Mononuclear cell (primary cell): ENCODE results near the gene SYCE3. TPM values are rescaled to one million over a fixed set of nuclear protein-coding genes. Genes with fewer than 3 reads are reported as not detected.

Source experiments
- H3K27me3 ChIP-seq: 2 replicates; pipeline ENCODE4 v1.6.0; 2011; ENCODE audit warnings: low read length, control low read depth; ENCODE audit not compliant: insufficient read depth
- H3K4me1 ChIP-seq: 2 replicates; pipeline ENCODE4 v1.5.1; 2011; ENCODE audit warnings: mild to moderate bottlenecking, low read length, control low read depth; ENCODE audit not compliant: insufficient read depth
- H3K4me3 ChIP-seq: 2 replicates; pipeline ENCODE4 v1.5.1; 2011; ENCODE audit warnings: mild to moderate bottlenecking, low read length, moderate library complexity
- H3K9me3 ChIP-seq: 2 replicates; pipeline ENCODE4 v1.5.1; 2011; ENCODE audit warnings: low read depth, mild to moderate bottlenecking, control low read depth, low read length
- total RNA-seq: library from RNA; depleted of rRNA; stranded (reverse); fragments of >200 nt; gene quantifications from one replicate; pipeline ENCODE4 v1.2.3, GENCODE V29; 2012

SYCE3 gene
- total RNA-seq, 1 donor, result not detected

DNA sequence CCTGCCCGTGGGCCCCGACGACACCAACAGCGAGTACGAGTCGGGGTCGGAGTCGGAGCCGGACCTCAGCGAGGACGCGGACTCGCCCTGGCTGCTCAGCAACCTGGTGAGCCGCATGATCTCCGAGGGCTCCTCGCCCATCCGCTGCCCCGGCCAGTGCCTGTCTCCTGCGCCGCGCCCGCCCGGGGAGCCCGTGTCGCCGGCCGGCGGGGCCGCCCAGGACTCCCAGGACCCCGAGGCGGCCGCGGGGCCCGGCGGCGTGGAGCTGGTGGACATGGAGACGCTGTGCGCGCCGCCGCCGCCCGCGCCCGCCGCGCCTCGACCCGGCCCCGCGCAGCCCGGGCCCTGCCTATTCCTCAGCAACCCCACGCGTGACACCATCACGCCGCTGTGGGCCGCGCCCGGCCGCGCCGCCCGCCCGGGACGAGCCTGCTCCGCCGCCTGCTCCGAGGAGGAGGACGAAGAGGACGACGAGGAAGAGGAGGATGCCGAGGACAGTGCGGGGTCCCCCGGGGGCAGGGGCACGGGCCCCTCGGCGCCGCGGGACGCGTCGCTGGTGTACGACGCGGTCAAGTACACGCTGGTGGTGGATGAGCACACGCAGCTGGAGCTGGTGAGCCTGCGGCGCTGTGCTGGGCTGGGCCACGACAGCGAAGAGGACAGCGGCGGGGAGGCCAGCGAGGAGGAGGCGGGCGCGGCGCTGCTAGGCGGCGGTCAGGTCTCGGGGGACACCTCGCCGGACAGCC lies 41.7 kb upstream of the SYCE3 start:
- H3K9me3 ChIP-seq, result no peaks in the 10 kb centered on the region
- H3K4me3 ChIP-seq, result no peak overlapping the region
- peaks cover 4% of the 10 kb centered on the region for H3K4me1 ChIP-seq
- peaks cover 37% of the 10 kb centered on the region for H3K27me3 ChIP-seq

DNA sequence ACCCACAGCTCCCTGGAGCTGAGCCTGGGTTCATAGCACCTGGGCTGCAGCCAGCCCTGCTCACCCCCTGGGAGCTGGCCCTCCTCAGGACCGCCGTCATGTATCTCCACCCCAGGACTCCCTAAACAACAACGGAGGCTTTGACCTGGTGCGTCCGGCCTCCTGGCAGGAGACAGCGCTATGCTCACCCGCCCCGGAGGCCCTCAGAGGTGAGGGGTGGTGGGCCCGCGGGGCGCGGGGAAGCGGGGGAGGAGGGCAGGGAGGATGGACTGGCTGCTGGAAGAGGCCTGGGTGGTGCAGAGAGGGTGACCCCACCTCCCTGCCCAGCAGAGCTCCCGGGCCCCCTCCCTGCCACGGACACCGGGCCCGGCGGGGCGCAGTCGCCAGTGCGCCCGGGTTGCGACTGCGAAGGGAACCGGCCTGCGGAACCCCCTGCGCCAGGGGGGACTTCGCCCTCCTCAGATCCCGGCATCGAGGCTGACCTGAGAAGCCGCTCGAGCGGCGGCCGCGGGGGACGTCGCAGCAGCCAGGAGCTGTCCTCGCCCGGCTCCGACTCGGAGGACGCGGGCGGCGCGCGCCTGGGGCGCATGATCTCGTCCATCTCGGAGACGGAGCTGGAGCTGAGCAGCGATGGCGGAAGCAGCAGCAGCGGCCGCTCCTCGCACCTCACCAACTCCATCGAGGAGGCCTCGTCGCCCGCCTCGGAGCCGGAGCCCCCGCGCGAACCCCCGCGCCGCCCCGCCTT lies 41.0 kb upstream of the SYCE3 start:
- Histone ChIP-seq H3K27me3 (peaks cover 44% of the 10 kb centered on the region), H3K9me3 (no peaks in the 10 kb centered on the region), H3K4me1 (peaks cover 4% of the 10 kb centered on the region), H3K4me3 (no peak overlapping the region)

DNA sequence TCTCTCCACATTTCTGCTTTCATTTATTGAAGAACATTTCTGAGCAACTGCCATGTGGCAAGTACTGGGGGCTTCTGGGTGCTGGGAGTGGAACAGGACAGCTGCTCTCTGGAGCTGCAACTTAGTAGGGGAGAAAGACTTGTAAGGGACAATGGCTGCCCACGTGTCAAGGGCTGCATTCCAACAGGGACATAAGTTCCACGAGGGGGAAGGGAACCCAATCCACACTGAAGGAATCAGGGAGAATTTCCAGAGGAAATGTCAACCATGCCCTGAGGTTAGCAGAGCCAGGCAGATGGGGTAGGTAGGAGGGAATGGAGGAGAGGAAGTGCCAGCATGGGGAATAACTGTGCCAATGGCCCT lies 39.6 kb upstream of the SYCE3 start:
- peaks cover 52% of the 10 kb centered on the region for H3K27me3 ChIP-seq
- peaks cover 4% of the 10 kb centered on the region for H3K4me1 ChIP-seq
- no peaks in the 10 kb centered on the region for H3K9me3 ChIP-seq
- H3K4me3 ChIP-seq, result no peak overlapping the region

GRCh38 chr22:50601669-50602337 lies 39.1 kb upstream of the SYCE3 start:
- no peak overlapping the region for H3K4me3 ChIP-seq
- peaks cover 52% of the 10 kb centered on the region for H3K27me3 ChIP-seq
- H3K4me1 ChIP-seq, result peaks cover 4% of the 10 kb centered on the region
- no peaks in the 10 kb centered on the region for H3K9me3 ChIP-seq

GRCh38 chr22:50600967-50601668 lies 38.4 kb upstream of the SYCE3 start:
- H3K27me3 ChIP-seq, result peaks cover 52% of the 10 kb centered on the region
- peaks cover 4% of the 10 kb centered on the region for H3K4me1 ChIP-seq
- no peak overlapping the region for H3K4me3 ChIP-seq
- H3K9me3 ChIP-seq, result no peaks in the 10 kb centered on the region

- Histone ChIP-seq H3K27me3 (peaks cover 49% of the 10 kb centered on the region), H3K4me3 (no peak within 1 kb of the TSS), H3K9me3 (no peaks in the 10 kb centered on the region), H3K4me1 (peaks cover 4% of the 10 kb centered on the region)
Measured at GRCh38 chr22:50600538-50600937, 37.8 kb upstream of the SYCE3 start, which contains the start of gene MAPK8IP2. MAPK8IP2 (plus strand) TSS chr22:50600793; CDS start chr22:50600819, 26 bp downstream.

DNA sequence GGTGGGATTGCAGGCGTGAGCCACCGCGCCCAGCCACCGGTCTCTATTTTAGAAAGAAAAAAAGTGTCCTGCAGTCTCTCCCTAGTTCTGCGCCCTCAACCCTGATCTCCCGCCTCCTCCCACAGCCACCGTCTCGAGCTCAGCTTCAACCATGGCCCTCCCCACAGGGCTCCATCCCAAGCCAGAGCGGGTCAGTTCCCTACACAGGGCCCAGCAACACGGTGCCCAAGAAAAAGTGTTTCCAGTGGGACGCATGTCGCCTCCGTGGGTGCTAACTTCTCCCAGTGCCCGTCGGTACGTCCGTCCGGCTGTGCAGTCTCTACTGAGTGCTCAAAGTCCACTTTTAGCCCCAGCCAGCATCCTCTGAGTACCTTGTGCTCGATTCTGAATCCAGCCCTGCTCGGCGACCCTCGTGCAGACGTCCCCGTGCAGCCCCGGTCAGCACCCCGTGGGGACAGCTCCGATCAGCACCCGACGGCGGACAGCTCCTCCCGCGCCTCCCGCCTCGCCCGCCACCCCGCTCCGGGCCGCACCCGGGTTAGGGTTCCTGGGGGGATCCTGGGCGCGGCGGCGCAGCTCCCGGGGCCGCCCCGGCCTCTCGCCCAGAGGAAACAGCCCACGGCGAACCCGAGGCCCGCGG lies 37.2 kb upstream of the SYCE3 start:
- Histone ChIP-seq H3K27me3 (peaks cover 46% of the 10 kb centered on the region), H3K4me3 (no peak overlapping the region), H3K9me3 (no peaks in the 10 kb centered on the region), H3K4me1 (peaks cover 4% of the 10 kb centered on the region)

GRCh38 chr22:50597097-50597496 lies 34.4 kb upstream of the SYCE3 start:
- H3K27me3 ChIP-seq, result peaks cover 28% of the 10 kb centered on the region
- H3K4me1 ChIP-seq, result peaks cover 4% of the 10 kb centered on the region

DNA sequence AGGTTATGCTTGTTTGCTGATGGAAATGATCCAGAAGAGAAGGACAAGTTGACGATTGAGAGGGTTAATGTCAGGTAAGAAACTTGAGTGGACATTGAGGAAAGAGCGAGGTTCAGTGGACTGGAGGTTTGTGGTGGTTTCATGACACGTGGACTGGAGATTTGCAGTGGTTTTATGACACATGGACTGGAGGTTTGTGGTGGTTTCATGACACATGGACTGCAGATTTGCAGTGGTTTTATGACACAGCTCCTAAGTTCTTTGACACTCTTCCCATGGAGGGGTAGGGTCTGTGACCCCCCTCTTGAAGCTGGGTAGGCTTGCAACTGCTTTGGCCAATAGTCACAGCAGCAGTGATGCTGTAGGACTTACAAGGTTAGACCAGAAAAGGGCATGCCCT lies 32.5 kb upstream of the SYCE3 start:
- Histone ChIP-seq H3K9me3 (no peaks in the 10 kb centered on the region), H3K4me1 (peaks cover 4% of the 10 kb centered on the region), H3K4me3 (no peak overlapping the region), H3K27me3 (peaks cover 22% of the 10 kb centered on the region)

More at GRCh38 chr22:50597097-50597496, 34.4 kb upstream of the SYCE3 start:
- Histone ChIP-seq H3K9me3 (no peaks in the 10 kb centered on the region), H3K4me3 (no peak overlapping the region)

DNA sequence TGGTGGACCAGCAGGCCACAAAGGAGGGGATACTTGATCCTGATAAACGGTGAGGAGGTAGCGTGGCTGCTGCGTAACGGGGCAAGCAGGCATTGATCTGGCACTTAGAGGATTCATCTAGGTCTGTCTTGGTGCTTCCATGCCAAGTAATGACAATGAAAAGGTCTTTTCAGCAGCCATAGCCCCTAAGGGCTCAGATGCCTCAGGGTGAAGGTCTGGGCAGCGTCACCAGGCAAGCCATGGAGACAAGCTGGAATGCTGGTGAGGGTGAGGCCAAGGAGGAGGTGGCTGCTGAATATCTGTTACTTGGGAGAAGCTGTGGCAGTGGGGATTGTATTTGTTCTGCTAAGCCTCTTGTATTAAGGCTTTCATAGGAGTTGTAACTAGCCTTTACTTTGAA lies 24.7 kb upstream of the SYCE3 start:
- H3K4me1 ChIP-seq, result peaks cover 7% of the 10 kb centered on the region
- no peaks in the 10 kb centered on the region for H3K27me3 ChIP-seq
- no peak overlapping the region for H3K4me3 ChIP-seq
- no peaks in the 10 kb centered on the region for H3K9me3 ChIP-seq

DNA sequence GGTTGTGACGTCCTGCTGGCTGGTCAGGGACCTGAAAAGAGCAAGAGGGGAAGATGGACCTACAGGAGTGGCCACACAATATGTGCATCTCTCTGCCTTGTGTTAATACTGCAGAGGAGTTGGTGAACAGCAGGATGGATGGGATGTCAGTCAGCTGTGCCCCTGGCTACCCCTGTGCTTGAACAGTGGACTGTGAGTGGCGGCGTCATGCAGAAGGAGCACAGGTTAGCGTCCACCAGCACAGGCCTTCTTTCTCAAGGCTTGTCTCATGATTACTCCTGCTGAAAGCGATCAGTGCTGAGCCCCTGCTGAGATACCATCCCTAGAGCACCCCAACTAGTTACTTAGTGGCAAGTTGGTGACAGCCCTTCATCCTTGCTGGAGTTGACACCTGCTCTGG lies 23.7 kb upstream of the SYCE3 start:
- Histone ChIP-seq H3K27me3 (no peaks in the 10 kb centered on the region), H3K4me1 (peaks cover 14% of the 10 kb centered on the region), H3K4me3 (no peak overlapping the region), H3K9me3 (no peaks in the 10 kb centered on the region)

DNA sequence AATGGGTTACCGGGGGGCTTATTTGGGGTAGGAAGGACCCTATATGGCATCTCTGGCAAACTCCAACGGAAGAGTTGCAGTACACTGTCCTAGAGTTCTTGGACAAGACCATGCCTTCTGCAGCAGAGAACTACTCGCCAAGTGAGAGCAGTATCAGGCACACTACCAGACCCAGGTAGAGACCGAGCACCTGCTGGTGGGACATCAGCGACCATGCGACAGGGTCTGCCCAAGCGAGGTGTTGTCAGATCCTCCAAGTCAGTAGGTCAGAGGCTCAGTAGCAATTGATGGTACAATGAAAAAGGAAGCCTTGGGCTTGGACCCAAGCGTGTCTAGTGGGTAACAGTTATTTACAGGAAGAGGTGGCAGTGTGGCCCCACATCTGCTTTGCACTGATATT lies 23.1 kb upstream of the SYCE3 start:
- H3K4me1 ChIP-seq, result peaks cover 19% of the 10 kb centered on the region
- H3K27me3 ChIP-seq, result no peaks in the 10 kb centered on the region
- H3K4me3 ChIP-seq, result no peak overlapping the region
- no peaks in the 10 kb centered on the region for H3K9me3 ChIP-seq

GRCh38 chr22:50585238-50585637 lies 22.5 kb upstream of the SYCE3 start:
- H3K9me3 ChIP-seq, result no peaks in the 10 kb centered on the region

More at GRCh38 chr22:50585238-50585637, 22.5 kb upstream of the SYCE3 start:
- no peaks in the 10 kb centered on the region for H3K27me3 ChIP-seq
- H3K4me3 ChIP-seq, result no peak overlapping the region
- peaks cover 19% of the 10 kb centered on the region for H3K4me1 ChIP-seq
